GM18511 (cell line): Measurements from ENCODE around the gene ZER1.
"Not testable (repeated sequence)": the region's sequence is repeated elsewhere in the genome, so short reads cannot be mapped to it uniquely, and the experiment has no call there.

ENCODE experiments used
- ATAC-seq: cut with Tn5 transposase; IDR thresholded peaks from one replicate; pipeline ENCODE4 v1.9.1; 2021; ENCODE audit warnings: mild to moderate bottlenecking, moderate library complexity; ENCODE audit not compliant: unreplicated experiment

Gene ZER1

GRCh38 chr9:128696923-128697707 is 74.6 kb downstream of the ZER1 start:
- ATAC-seq = no peak

GRCh38 chr9:128694344-128694743 is 77.4 kb downstream of the ZER1 start:
- ATAC-seq = no peak

GRCh38 chr9:128693738-128694137 is 78.0 kb downstream of the ZER1 start:
- ATAC-seq = not testable (repeated sequence)

GRCh38 chr9:128690684-128691034 is 81.1 kb downstream of the ZER1 start:
- ATAC-seq = no peak

- no peak for ATAC-seq
These were observed 81.7 kb downstream of the ZER1 start for GRCh38 chr9:128689820-128690683.

- ATAC-seq = peak; percentile 14
These were observed 82.4 kb downstream of the ZER1 start for GRCh38 chr9:128689293-128689774.

- ATAC-seq = peak; percentile 62
These were observed 83.0 kb downstream of the ZER1 start, which contains the start of gene SET for GRCh38 chr9:128688501-128689292. TSS of gene SET (plus strand) at chr9:128689222. CDS start at chr9:128689583, 361 bp downstream.

GRCh38 chr9:128687453-128687852 is 84.3 kb downstream of the ZER1 start:
- ATAC-seq = no peak

GRCh38 chr9:128685636-128686489 is 85.9 kb downstream of the ZER1 start:
- no peak for ATAC-seq

- ATAC-seq = peak; percentile 54
These were observed 87.2 kb downstream of the ZER1 start for GRCh38 chr9:128684325-128685199.

- peak; percentile 9 for ATAC-seq
These were observed 87.7 kb downstream of the ZER1 start for GRCh38 chr9:128684065-128684324.

GRCh38 chr9:128683340-128684064 is 88.2 kb downstream of the ZER1 start:
- ATAC-seq = no peak
